ENCODE results near the gene TMEM63C.
"Not testable (repeated sequence)": the region's sequence is repeated elsewhere in the genome, so short reads cannot be mapped to it uniquely, and the experiment has no call there.

The TMEM63C gene

DNA sequence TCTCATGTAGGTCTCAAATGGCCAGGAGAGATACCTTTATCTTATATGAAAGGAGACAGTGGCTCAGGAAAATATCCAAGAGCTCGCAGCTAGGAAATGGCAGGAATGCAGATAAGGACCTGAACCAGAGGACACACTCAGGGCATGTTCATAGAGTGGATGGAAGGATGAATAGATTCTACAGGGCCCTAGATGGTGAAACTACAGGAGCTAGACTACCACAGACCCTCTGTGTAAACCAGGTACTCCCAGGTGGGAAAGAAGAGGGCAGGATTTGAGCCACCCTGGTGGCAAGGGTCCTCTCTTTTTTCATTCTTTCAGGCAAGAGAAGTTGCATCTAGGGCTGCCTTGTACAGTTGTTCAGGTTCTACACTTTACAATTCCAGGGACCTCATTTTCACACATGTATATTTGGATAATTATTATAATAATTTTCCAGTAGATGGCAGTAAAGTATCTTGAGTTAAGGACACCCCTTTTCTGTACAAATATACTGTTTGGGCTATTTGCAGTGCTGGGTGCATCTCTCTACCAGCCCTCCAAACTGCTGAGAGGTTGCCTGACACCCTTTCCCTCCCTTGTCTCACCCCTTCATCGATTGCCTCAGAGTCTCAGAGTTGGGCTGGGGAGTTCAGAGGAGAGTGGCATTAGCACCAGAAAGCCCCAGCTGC lies 29.5 kb upstream of the TMEM63C start:
- intact Hi-C loops (cut with DNase I): loop anchor here (5.0 to 10.0 kb wide), 3 partner anchors 63 to 393 kb away; no protein-coding TSS in a partner anchor
- peak in 3 of 42 donors; percentile 15 to 34 (median 20) for DNase-seq

DNA sequence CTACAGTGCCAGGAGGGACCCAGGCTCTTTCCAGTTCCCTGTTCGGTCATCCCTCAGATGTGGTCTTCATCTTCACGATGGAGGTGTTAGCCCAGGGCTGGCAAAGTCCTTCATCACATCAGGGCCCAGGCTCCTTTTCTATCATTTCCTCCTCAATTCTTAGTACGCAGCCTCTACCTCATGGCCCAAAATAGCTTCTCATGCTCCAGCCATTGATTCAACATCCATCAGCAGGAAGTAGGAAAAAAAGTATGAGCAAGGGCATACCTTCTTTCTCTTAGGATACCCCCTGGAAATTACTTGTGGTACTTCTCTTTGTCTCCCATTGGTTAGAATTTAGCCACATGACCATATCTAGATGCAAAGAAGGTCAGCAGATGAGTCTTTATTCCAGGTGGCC lies 27.8 kb upstream of the TMEM63C start:
- peak in 1 of 42 donors; percentile 2 for DNase-seq
- intact Hi-C loops (cut with DNase I): loop anchor here (5.0 to 10.0 kb wide), 3 partner anchors 61 to 391 kb away; no protein-coding TSS in a partner anchor

GRCh38 chr14:77154421-77154820 lies 27.2 kb upstream of the TMEM63C start:
- intact Hi-C loops (cut with DNase I): loop anchor here (5.0 to 10.0 kb wide), 3 partner anchors 60 to 390 kb away; no protein-coding TSS in a partner anchor
- DNase-seq: peak in 28 of 42 donors; percentile 13 to 75 (median 44)

DNA sequence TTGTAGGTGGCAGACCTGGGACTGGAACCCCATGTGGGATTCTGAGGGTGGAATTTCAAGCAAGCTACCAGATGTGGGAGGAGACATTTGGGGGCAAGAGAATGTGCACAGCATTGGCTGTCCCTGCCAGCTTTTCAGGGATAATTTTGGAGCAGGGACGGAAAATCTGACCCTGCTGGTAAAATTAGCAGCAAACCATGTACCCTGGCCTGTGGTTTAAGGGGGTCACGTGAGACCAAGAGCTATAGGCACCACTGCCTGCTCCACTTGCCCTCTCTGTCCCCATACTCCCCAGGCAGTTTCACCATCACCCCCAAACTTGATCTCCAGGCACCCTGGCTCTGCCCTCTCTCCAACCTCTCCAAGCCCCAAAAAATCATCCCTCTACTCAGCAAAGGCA lies 26.5 kb upstream of the TMEM63C start:
- DNase-seq: no peak
- intact Hi-C loops (cut with DNase I): loop anchor here (10.0 kb wide), 2 partner anchors 60 to 390 kb away; no protein-coding TSS in a partner anchor

GRCh38 chr14:77157740-77158139 lies 23.9 kb upstream of the TMEM63C start:
- intact Hi-C loops (cut with DNase I): loop anchor here (10.0 kb wide), 2 partner anchors 57 to 387 kb away; no protein-coding TSS in a partner anchor
- peak in 2 of 42 donors; percentile 34 to 39 for DNase-seq

DNA sequence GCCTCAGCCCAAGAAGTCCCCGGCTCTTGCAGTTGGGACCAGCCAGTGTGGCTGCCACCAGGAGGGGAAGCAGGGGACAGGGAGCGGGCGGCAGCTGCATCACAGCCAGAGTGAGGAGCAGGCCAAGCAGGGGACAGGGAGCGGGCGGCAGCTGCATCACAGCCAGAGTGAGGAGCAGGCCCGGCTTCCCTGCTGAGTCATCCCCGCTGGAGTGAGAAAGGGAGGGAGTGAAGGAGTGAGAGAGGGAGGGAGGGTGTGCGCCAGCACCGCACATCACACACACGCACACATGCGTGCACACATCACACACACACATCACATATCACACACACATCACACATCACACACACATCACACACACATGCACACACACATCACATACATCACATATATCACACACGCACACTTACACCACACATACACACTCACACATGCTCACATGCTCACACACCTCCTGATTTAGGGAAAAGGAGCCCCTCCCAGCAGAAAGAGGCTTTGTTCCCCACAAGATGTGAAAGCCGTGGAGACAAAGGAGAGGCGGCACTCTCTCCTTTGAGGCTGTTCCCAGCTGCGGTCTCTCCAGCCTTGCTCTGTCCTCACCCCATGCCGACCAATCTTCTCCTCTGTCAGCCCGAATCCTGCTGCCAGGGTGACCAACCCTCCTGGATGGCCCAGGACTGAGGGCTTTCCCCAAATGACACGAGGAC lies 23.3 kb upstream of the TMEM63C start:
- intact Hi-C loops (cut with DNase I): loop anchor here (10.0 kb wide), 2 partner anchors 56 to 386 kb away; no protein-coding TSS in a partner anchor
- DNase-seq: peak; percentile 77 to 97 (median 88)

DNA sequence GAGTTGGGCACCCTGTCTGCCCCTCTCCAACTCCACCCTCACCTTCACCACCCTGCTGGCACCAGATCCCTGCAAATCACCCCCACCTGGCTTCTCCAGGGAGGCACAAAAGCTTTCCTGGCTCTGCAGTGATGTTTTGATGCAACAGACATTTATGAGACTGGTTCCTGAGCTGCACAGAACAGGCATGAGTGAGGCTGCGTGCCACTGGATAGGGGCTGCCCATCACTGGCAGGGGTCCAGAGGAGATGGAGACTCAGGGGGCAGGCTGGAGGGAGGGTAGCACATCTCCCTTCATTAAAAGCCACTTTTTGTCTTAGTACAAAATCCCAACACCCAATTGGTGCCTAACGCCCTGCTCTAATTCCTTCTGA lies 22.7 kb upstream of the TMEM63C start:
- intact Hi-C loops (cut with DNase I): loop anchor here (10.0 kb wide), 2 partner anchors 56 to 386 kb away; no protein-coding TSS in a partner anchor
- DNase-seq: peak in 4 of 42 donors; percentile 23 to 38 (median 30)

DNA sequence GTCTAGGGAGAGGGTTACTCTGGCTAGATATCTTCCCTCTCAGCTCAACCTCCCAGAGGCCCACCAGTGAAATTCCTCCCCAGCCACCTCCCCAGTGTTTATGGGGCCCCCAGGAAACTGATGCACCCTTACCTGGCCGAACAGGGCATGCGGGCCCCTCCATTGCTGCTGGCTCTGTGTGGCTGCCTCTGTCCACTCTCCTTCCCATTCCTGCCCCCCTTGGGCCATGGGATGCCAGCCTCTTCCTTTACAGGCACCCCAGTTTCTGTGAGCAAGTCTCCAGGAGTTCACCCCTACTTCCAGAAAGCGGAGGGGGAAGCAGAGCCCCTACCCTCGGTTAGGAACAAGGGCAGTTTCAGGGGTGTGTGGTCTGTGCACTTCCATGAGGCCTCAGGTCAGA lies 20.6 kb upstream of the TMEM63C start:
- DNase-seq: no peak

GRCh38 chr14:77170045-77170444 lies 11.6 kb upstream of the TMEM63C start:
- no peak for DNase-seq
- intact Hi-C loops (cut with DNase I): no loop called here

More for the DNA sequence above, 20.6 kb upstream of the TMEM63C start:
- intact Hi-C loops (cut with DNase I): no loop called here

- intact Hi-C loops (cut with DNase I): no loop called here
- DNase-seq: no peak
Observed at GRCh38 chr14:77172916-77173315, 8.7 kb upstream of the TMEM63C start.

DNA sequence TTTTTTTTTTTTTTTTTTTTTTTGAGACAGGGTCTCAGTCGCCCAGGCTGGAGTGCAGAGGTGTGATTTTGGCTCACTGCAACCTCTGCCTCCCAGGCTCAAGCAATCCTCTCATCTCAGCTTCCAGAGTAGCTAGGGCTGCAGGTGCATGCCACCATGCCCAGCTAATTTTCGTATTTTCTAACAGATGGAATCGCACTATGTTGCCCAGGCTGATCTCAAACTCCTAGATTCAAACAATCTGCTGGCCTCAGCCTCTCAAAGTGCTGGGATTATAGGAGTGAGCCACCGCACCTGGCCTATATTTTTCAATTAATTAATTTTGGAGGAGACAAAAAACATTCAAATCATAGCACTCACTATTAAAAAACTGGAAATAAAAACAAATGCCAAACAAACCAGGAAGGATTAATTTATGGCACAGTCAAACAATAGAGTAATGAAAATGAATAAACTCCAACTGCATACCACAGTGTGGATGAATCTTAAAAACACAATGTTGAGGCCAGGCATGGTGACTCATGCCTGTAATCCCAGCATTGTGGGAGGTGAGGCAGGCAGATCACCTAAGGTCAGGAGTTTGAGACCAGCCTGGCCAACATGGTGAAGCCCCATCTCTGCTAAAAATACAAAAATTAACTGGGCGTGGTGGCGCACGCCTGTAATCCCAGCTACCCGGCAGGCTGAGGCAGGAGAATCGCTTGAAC lies 7.5 kb upstream of the TMEM63C start:
- intact Hi-C loops (cut with DNase I): not testable (repeated sequence)
- peak in 1 of 42 donors; percentile 21 for DNase-seq

DNA sequence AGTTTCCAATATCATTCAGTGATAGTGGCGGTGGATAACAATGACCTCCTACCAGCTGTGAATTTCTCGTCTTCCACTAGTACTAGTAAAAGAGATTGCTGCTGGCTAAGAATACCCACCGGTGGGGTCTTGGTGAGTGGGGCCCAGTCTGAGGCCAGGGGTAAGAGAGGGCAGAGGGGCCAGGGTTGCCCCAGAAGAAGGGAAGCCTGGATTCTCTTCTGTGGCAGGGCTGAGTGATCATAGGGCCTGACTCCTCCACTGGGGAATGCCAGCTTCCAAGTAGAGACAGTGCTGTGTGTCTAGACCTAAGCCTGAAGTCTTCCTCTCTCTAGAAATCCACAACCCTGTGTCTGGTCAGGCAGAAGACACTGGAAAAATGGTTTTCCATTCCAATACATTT lies 5.8 kb upstream of the TMEM63C start:
- DNase-seq: peak in 1 of 42 donors; percentile 8
- intact Hi-C loops (cut with DNase I): no loop called here

DNA sequence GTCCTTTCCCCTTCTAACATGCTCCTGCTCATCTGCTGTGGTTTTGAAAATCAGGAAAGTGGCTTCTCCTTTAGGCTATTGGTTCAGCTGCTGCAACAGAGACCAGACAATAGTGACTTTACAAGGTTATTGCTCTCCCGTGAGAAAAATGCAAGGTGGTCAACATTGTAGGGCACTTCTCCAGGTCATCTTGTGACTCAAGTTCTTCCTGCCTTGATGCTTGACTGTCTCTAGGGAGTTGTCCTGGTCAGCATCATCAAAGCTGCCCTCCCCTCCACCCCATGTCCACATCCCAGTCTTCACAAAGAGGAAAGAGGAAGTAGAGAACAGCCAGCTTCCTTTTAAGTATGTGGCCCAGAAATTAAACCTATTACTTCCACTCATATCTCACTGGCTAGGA lies 3.9 kb upstream of the TMEM63C start:
- intact Hi-C loops (cut with DNase I): no loop called here
- no peak for DNase-seq

GRCh38 chr14:77178656-77179055 lies 2.9 kb upstream of the TMEM63C start:
- DNase-seq: peak in 1 of 42 donors; percentile 1
- intact Hi-C loops (cut with DNase I): no loop called here

DNA sequence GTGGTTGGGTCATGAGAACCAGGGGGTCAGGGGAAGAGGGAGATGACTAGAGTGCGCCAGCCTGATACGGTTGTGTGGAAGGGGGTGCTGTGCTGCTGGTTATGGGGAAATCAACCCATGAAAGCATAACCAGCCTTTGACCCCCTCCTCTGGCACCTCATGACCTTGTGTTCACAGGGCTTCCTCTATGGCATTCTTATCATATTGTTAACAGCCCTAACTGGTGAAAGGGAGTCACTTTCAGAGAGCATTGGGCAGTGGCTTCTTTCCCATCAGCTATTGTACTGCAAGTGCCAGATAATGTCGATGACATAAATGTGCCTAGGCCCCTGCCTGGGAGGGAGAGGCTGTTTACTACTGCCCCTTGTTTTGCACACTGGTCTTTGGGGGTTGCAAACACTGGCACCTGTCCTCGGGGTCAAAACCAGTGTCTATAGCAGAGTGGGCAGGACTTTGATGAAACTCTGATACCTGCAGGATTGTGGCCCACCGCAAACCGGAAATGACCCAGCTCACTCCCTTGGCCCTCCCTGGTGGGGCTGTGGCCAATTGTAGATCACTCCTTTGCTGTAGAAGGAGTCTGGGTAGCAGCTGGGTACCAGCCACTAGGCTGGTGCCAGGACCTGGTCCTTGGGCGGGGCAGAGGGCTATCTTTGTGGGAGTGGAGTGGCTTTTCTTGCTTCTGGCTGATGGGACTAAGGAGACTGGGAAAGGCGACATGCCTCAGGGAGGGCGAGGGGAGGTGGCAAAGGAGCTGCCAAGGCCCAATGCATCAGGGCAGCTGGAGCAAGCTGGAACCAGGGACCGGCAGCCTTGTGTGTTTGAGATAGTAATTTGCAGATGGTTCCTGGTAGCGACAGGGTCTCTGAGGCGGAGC lies 634 bp upstream of the TMEM63C start:
- no peak for DNase-seq
- intact Hi-C loops (cut with DNase I): no loop called here

DNA sequence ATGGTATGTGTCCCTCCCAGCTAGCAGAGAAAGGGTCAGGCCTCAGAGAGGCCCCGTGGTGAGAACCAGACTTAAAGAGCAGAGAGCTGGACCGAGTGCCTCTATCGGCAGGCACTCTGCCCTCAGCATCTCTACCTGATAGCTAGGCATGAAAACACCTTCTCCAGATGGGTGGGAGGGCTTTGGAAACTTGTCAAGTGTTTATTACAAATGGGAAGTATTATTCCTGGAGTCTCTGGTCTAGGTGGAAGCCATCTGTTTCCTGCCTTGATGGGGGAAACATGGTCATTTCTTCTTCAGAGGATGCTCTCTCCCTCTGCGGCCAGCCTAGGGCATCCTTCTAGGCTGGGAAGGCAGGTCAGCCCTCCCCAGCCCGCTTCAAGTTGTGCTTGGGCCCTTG lies 2.3 kb downstream of the TMEM63C start:
- intact Hi-C loops (cut with DNase I): no loop called here
- peak in 1 of 42 donors; percentile 10 for DNase-seq

DNA sequence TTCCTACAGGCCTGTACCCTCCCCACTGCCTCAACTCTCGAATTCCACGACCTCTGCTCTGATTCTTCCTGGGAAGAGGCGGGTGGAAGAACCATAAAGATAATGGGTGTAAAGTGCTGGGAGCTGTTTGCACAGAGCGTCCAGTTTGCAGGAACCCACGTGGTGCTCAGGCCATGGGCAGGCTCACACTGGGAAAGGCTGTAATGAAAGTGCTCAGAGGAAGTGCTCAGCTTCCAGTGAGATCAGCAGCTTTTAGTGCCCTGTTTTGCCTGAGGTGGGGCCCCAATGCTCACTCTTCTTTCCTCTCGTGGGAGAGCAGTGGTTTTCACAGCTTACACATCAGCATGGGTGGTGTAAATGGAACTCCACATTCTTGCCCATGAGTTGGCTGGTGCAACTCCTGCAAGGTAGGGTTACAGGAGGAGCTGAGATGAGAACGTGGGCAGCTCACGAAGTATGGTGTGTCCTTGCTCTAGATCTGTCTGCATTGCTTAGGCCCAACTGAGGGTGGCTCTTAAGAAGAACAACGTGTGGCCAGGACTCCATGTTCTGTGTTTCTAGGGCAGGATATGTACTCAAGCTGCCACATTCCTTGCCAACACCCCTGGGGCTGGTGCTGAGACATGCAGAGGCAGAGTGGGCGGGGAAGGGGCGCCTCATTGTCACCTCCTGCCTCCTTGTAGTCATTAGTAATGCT lies 2.9 kb downstream of the TMEM63C start:
- intact Hi-C loops (cut with DNase I): no loop called here
- DNase-seq: peak in 20 of 42 donors; percentile 14 to 79 (median 50)

- intact Hi-C loops (cut with DNase I): no loop called here
- DNase-seq: no peak
Observed at GRCh38 chr14:77185093-77185465, 3.5 kb downstream of the TMEM63C start.

Data from head of caudate nucleus (tissue), 42 donors.